Esophagus (tissue), 2 donors: ENCODE results near the gene GOLGA6L2. TPM values are rescaled to one million over a fixed set of nuclear protein-coding genes. Genes with fewer than 3 reads are reported as not detected.

Experiments used
- H3K27ac ChIP-seq, 2 donors: one replicate each; pipeline ENCODE4 v1.5.1; 2013; ENCODE audit warnings: low read depth in 2 of 2, mild to moderate bottlenecking in 2 of 2, inconsistent platforms in 1 of 2, low read length in 1 of 2, moderate library complexity in 1 of 2
- H3K27me3 ChIP-seq, 2 donors: one replicate each; pipeline ENCODE4 v1.6.1; 2013; ENCODE audit warnings: low read length in 2 of 2, control low read depth in 1 of 2, mild to moderate bottlenecking in 1 of 2; ENCODE audit not compliant: insufficient read depth in 2 of 2, control insufficient read depth in 1 of 2
- H3K36me3 ChIP-seq, 2 donors: one replicate each; pipeline ENCODE4 v1.6.1; 2013; ENCODE audit warnings: low read length in 1 of 2; ENCODE audit not compliant: control insufficient read depth in 2 of 2, insufficient read depth in 2 of 2
- H3K4me1 ChIP-seq, 2 donors: one replicate each; pipeline ENCODE4 v1.6.1; 2013; ENCODE audit warnings: low read length in 1 of 2; ENCODE audit not compliant: control insufficient read depth in 2 of 2, insufficient read depth in 2 of 2
- H3K4me3 ChIP-seq, 2 donors: one replicate each; pipeline ENCODE4 v1.5.1; 2013; ENCODE audit warnings: low read length in 2 of 2, mild to moderate bottlenecking in 2 of 2, low read depth in 1 of 2, moderate library complexity in 1 of 2
- H3K9me3 ChIP-seq, 2 donors: one replicate each; pipeline ENCODE4 v1.6.1; 2013; ENCODE audit warnings: mild to moderate bottlenecking in 2 of 2, low read depth in 1 of 2, low read length in 1 of 2, moderate library complexity in 1 of 2; ENCODE audit not compliant: control insufficient read depth in 2 of 2, insufficient read depth in 1 of 2
- WGBS, 2 donors: extraction: QIAGEN DNeasy Blood & Tissue Kit; methylation state at CpG; one replicate each; pipeline ENCODE4 v1.1.7; 2013; 5-methylcytosine and 5-hydroxymethylcytosine counted together
- polyA plus RNA-seq, 2 donors: library from polyadenylated mRNA; stranded (reverse); fragments of 200-250 nt; gene quantifications; one replicate each; pipeline ENCODE4 v1.2.3, GENCODE V29; 2013
- donor health status: healthy with polysubstance abuse.
- donor health status: Bipolar disorder and iron deficiency.

The GOLGA6L2 gene
- polyA plus RNA-seq, 2 donors: not detected

GRCh38 chr15:23395832-23396231 is 51.2 kb downstream of the GOLGA6L2 start:
- no peak overlapping the region for H3K4me3 ChIP-seq
- 60 to 73% methylated on average over 5 of the region's 5 CpGs for WGBS, 2 donors
- no peak overlapping the region for H3K27ac ChIP-seq
- no peaks in the 10 kb centered on the region for H3K27me3 ChIP-seq
- peaks cover 0 to 3% of the 10 kb centered on the region in 2 donors for H3K9me3 ChIP-seq
- H3K4me1 ChIP-seq: no peaks in the 10 kb centered on the region
- H3K36me3 ChIP-seq: no peaks in the 10 kb centered on the region

- WGBS, 2 donors: 64 to 72% methylated on average over 15 of the region's 15 CpGs
- no peaks in the 10 kb centered on the region for H3K4me1 ChIP-seq
- no peak overlapping the region for H3K27ac ChIP-seq
- no peak overlapping the region for H3K4me3 ChIP-seq
- peaks cover 0 to 3% of the 10 kb centered on the region in 2 donors for H3K9me3 ChIP-seq
- H3K27me3 ChIP-seq: no peaks in the 10 kb centered on the region
- no peaks in the 10 kb centered on the region for H3K36me3 ChIP-seq
Observed at GRCh38 chr15:23395030-23395692, 51.9 kb downstream of the GOLGA6L2 start.

Other genes starting within 250 kb of the GOLGA6L2 start
- not detected for gene GOLGA6L26, start 113.0 kb downstream of the GOLGA6L2 start, polyA plus RNA-seq
- gene GOLGA8S, start 92.5 kb downstream of the GOLGA6L2 start, polyA plus RNA-seq: under 1 TPM; 0.04 to 0.10 TPM
- 1 to 10 TPM; 1.5 to 1.9 TPM for gene MKRN3, start 118.4 kb upstream of the GOLGA6L2 start, polyA plus RNA-seq
- gene MAGEL2, start 200.6 kb upstream of the GOLGA6L2 start, polyA plus RNA-seq: under 1 TPM; 0.01 to 0.02 TPM
- 10 to 100 TPM in 1 of 2 donors, 1 to 10 TPM in 1; 5.1 to 15.8 TPM for gene NDN, start 240.1 kb upstream of the GOLGA6L2 start, polyA plus RNA-seq